HG02973 (cell line): ENCODE measurements around the gene GRK5.
"Not testable (repeated sequence)": the region's sequence is repeated elsewhere in the genome, so short reads cannot be mapped to it uniquely, and the experiment has no call there.

Experiments
- ATAC-seq: cut with Tn5 transposase; IDR thresholded peaks from one replicate; pipeline ENCODE4 v1.9.1; 2021; ENCODE audit warnings: moderate library complexity; ENCODE audit not compliant: unreplicated experiment

GRK5 gene

GRCh38 chr10:119248184-119248583 lies 40.8 kb downstream of the GRK5 start:
- ATAC-seq, result no peak

- no peak for ATAC-seq
Observed at GRCh38 chr10:119248681-119249080, 41.3 kb downstream of the GRK5 start.

- ATAC-seq, result no peak
Observed at GRCh38 chr10:119250641-119251314, 43.4 kb downstream of the GRK5 start.

- no peak for ATAC-seq
Observed at GRCh38 chr10:119251315-119251708, 43.9 kb downstream of the GRK5 start.

- no peak for ATAC-seq
Observed at GRCh38 chr10:119252051-119252465, 44.7 kb downstream of the GRK5 start.

- ATAC-seq, result no peak
Observed at GRCh38 chr10:119252470-119253151, 45.2 kb downstream of the GRK5 start.

- no peak for ATAC-seq
Observed at GRCh38 chr10:119253433-119254174, 46.2 kb downstream of the GRK5 start.

GRCh38 chr10:119254335-119254734 lies 47.0 kb downstream of the GRK5 start:
- ATAC-seq, result no peak

- ATAC-seq, result no peak
Observed at GRCh38 chr10:119256030-119256429, 48.7 kb downstream of the GRK5 start.

- no peak for ATAC-seq
Observed at GRCh38 chr10:119256897-119257296, 49.5 kb downstream of the GRK5 start.

GRCh38 chr10:119257899-119258419 lies 50.6 kb downstream of the GRK5 start:
- ATAC-seq, result no peak

- no peak for ATAC-seq
Observed at GRCh38 chr10:119259345-119259744, 52.0 kb downstream of the GRK5 start.

- ATAC-seq, result not testable (repeated sequence)
Observed at GRCh38 chr10:119261016-119261415, 53.6 kb downstream of the GRK5 start.

GRCh38 chr10:119263951-119264617 lies 56.7 kb downstream of the GRK5 start:
- no peak for ATAC-seq

- no peak for ATAC-seq
Observed at GRCh38 chr10:119265691-119266090, 58.3 kb downstream of the GRK5 start.

- ATAC-seq, result no peak
Observed at GRCh38 chr10:119267384-119267783, 60.0 kb downstream of the GRK5 start.

- ATAC-seq, result no peak
Observed at GRCh38 chr10:119268428-119268827, 61.1 kb downstream of the GRK5 start.

- peak; percentile 84 for ATAC-seq
Observed at GRCh38 chr10:119268871-119269506, 61.6 kb downstream of the GRK5 start.

GRCh38 chr10:119269737-119270136 lies 62.4 kb downstream of the GRK5 start:
- no peak for ATAC-seq

GRCh38 chr10:119270762-119271366 lies 63.5 kb downstream of the GRK5 start:
- peak; percentile 36 for ATAC-seq
